Measurements from ENCODE around the gene CCDC187. TPM values are rescaled to one million over a fixed set of nuclear protein-coding genes. Genes with fewer than 3 reads are reported as not detected.
"Not testable (repeated sequence)": the region's sequence is repeated elsewhere in the genome, so short reads cannot be mapped to it uniquely, and the experiment has no call there.

CCDC187 gene
- total and polyA plus RNA-seq, 4 donors = not detected

DNA sequence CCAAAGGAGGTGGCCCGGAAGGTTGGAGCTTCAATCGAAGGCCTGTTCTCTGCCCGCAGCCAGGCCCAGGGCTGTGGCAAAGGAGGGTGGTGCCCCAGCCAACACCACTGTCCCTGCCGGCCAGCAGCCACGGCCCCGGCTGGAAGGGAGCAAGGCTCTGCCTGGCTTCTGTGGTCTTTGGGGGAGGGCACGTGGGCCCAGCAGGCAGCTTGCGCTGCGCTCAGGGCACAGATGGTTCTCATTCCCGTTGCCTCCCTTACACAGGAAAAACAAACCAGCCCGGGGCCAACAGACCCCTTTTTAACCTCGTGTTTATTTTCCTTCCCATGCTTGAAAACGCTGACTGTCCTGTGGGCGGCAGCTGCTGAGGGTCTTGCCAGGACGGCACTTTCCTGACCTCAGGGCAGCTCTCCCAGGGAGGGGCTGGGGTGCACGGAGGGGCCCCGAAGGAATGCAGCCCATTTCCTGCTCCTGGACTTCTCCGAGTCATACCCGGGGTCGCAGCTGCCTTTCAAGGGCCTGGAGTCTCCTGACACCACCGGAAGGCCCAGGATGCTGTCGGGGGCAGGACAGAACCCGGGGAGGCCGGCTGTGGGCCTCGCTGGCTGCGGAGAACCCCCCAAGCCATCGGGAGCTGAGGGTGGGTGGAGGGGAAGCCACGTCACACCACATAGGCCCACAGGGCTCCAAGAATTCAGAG is 22.3 kb upstream of the CCDC187 start:
- intact Hi-C loops (cut with DNase I) = loop anchor here in 1 of 2 donors (5.0 kb wide), 1 partner anchor 36 kb away; the partner anchor contains the start of gene DNLZ
- 35 to 48% methylated on average over 27 to 28 of the region's 28 CpGs for WGBS, 2 donors
- Histone ChIP-seq H3K27me3 (ENCODE audit: control insufficient read depth in 1 of 2, insufficient read depth in 2 of 2, low read length in 1 of 2) (no peaks in the 10 kb centered on the region), H3K27ac (ENCODE audit: low read depth in 1 of 2, low read length in 2 of 2) (peak overlapping the region in 1 of 2 donors; percentile 2), H3K9me3 (ENCODE audit: control insufficient read depth, low read length) (no peaks in the 10 kb centered on the region), H3K4me3 (ENCODE audit: low read length in 2 of 2) (no peak overlapping the region), H3K36me3 (ENCODE audit: control insufficient read depth in 1 of 2, insufficient read depth in 2 of 2, low read length in 1 of 2) (no peaks in the 10 kb centered on the region), H3K4me1 (ENCODE audit: control insufficient read depth in 1 of 2, insufficient read depth in 2 of 2, low read length in 2 of 2) (no peaks in the 10 kb centered on the region)
- no peak for DNase-seq
- no peak for ATAC-seq (ENCODE audit: low FRiP score)

DNA sequence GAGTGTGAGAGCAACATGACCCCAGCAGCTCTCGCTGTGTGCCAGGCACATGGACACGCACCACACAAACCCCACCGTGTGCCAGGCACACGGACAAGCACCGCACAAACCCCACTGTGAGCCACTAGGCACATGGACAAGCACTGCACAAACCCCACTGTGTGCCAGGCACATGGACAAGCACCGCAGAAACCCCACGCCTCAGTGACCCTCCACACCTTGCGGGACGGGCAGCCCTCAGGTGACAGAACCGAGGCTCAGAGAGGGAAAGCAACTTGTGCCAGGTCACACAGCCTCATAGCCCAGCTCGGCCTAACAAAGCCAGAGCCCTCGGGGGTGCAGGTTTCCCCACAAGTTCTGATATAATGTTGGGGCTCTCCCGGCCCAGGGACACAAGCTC is 21.5 kb upstream of the CCDC187 start:
- intact Hi-C loops (cut with DNase I) = loop anchor here in 1 of 2 donors (5.0 kb wide), 1 partner anchor 37 kb away; the partner anchor contains the start of gene DNLZ
- Histone ChIP-seq H3K4me1 (ENCODE audit: control insufficient read depth in 1 of 2, insufficient read depth in 2 of 2, low read length in 2 of 2) (no peaks in the 10 kb centered on the region), H3K27me3 (ENCODE audit: control insufficient read depth in 1 of 2, insufficient read depth in 2 of 2, low read length in 1 of 2) (no peaks in the 10 kb centered on the region), H3K4me3 (ENCODE audit: low read length in 2 of 2) (no peak overlapping the region), H3K9me3 (ENCODE audit: control insufficient read depth, low read length) (no peaks in the 10 kb centered on the region), H3K36me3 (ENCODE audit: control insufficient read depth in 1 of 2, insufficient read depth in 2 of 2, low read length in 1 of 2) (no peaks in the 10 kb centered on the region), H3K27ac (ENCODE audit: low read depth in 1 of 2, low read length in 2 of 2) (no peak overlapping the region)
- DNase-seq (no peak), ATAC-seq (ENCODE audit: low FRiP score) (no peak)
- WGBS, 2 donors = 94 to 95% methylated on average over 13 of the region's 13 CpGs

DNA sequence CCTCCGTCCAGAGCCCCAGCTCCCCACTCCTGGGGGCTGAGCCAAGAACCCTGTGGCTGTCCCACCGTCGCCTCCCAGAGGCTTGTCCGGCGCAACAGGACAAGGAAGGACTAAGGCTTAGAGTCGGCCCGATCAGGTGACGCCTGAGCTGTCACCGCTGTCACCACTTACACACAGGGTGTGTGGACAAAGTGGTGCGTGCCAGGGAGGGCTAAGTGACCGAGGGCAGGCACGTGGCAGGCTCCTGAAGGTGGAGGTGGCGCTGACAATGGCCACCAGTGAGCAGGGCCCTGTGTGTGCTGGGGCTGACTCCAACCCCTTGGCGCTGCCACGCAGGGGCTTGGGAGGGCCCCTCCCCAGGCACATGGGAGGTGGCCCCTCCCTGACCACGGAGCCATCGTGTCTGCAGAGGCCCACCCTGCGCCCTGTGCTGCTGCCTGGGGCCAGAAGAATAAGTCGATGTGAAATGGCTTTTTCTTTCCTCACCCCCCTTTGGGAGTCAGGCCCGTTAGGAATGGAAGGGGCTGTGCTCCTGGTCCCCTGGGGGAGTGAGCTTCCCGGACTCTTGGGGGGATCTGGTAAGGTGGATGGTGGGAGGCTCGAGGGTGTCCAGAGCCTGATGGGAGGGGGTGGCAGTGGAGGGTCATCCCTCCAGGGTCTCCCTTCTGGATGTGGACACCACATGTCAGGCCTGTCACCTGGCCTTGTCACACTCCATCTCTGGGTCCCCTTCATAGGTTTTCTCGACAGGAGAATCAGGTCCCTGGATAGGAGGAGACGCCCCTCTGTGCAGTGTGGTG is 20.8 kb upstream of the CCDC187 start:
- Histone ChIP-seq H3K36me3 (ENCODE audit: control insufficient read depth in 1 of 2, insufficient read depth in 2 of 2, low read length in 1 of 2) (no peaks in the 10 kb centered on the region), H3K27ac (ENCODE audit: low read depth in 1 of 2, low read length in 2 of 2) (no peak overlapping the region), H3K27me3 (ENCODE audit: control insufficient read depth in 1 of 2, insufficient read depth in 2 of 2, low read length in 1 of 2) (no peaks in the 10 kb centered on the region), H3K4me1 (ENCODE audit: control insufficient read depth in 1 of 2, insufficient read depth in 2 of 2, low read length in 2 of 2) (no peaks in the 10 kb centered on the region), H3K9me3 (ENCODE audit: control insufficient read depth, low read length) (no peaks in the 10 kb centered on the region), H3K4me3 (ENCODE audit: low read length in 2 of 2) (no peak overlapping the region)
- ATAC-seq (ENCODE audit: low FRiP score) (no peak), DNase-seq (no peak)
- 68 to 79% methylated on average over 23 to 24 of the region's 24 CpGs for WGBS, 2 donors
- intact Hi-C loops (cut with DNase I) = loop anchor here in 1 of 2 donors (5.0 kb wide), 1 partner anchor 38 kb away; the partner anchor contains the start of gene DNLZ

DNA sequence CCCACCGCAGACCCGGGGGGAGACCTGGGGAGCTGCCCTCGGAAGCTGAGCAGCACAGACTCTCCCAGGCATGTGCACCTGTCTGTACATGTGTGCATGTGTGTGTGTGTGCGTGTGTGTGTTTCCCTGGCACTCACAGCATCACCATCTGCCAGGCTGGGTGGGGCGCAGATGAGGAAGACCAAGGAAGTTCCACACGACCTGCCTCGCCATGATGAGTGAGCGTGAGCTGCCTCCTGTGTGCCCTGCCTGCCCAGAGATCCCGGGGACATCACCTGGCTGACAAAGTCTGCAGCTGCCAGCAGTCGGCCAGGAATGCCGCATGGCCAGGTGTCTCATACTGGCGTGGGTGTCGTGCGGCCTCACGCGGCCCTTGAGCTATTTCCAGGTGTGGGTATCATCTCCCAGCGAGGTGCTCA is 19.5 kb upstream of the CCDC187 start:
- Histone ChIP-seq H3K4me3 (ENCODE audit: low read length in 2 of 2) (no peak overlapping the region), H3K27me3 (ENCODE audit: control insufficient read depth in 1 of 2, insufficient read depth in 2 of 2, low read length in 1 of 2) (no peaks in the 10 kb centered on the region), H3K36me3 (ENCODE audit: control insufficient read depth in 1 of 2, insufficient read depth in 2 of 2, low read length in 1 of 2) (no peaks in the 10 kb centered on the region), H3K4me1 (ENCODE audit: control insufficient read depth in 1 of 2, insufficient read depth in 2 of 2, low read length in 2 of 2) (no peaks in the 10 kb centered on the region), H3K27ac (ENCODE audit: low read depth in 1 of 2, low read length in 2 of 2) (no peak overlapping the region), H3K9me3 (ENCODE audit: control insufficient read depth, low read length) (no peaks in the 10 kb centered on the region)
- DNase-seq = no peak
- intact Hi-C loops (cut with DNase I) = no loop called here
- ATAC-seq (ENCODE audit: low FRiP score) = no peak
- 89% methylated on average over 17 of the region's 17 CpGs for WGBS, 2 donors

DNA sequence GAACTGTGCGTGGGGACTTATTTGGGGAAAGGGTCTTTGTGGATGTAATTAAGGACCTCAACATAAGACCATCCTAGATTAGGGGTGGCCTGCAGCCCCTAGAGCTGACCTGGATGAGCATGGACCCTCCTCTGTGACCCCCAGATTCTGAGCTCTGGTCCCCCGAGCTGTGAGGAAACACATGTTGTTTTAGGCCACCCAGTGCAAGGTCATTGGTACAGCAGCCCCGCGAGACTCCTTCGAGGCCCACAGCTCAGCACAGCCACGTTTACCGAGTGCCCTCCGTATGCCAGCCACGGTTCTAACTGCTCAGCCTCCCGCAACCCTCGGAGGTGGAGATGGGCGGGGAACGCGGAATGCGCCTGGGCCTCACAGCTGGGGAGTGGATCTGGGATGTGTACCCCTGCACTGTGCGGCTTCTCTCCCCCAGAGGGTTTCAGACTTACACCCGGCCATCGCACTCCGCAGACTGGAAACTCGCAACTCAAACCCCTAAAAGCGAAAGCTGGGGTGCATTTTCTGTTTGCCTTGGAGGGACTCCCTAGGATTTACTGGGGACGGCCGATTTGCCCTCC is 18.9 kb upstream of the CCDC187 start:
- Histone ChIP-seq H3K4me1 (ENCODE audit: control insufficient read depth in 1 of 2, insufficient read depth in 2 of 2, low read length in 2 of 2) (no peaks in the 10 kb centered on the region), H3K36me3 (ENCODE audit: control insufficient read depth in 1 of 2, insufficient read depth in 2 of 2, low read length in 1 of 2) (no peaks in the 10 kb centered on the region), H3K9me3 (ENCODE audit: control insufficient read depth, low read length) (no peaks in the 10 kb centered on the region), H3K27me3 (ENCODE audit: control insufficient read depth in 1 of 2, insufficient read depth in 2 of 2, low read length in 1 of 2) (no peaks in the 10 kb centered on the region), H3K27ac (ENCODE audit: low read depth in 1 of 2, low read length in 2 of 2) (no peak overlapping the region), H3K4me3 (ENCODE audit: low read length in 2 of 2) (no peak overlapping the region)
- intact Hi-C loops (cut with DNase I) = no loop called here
- 75 to 86% methylated on average over 23 of the region's 23 CpGs for WGBS, 2 donors
- DNase-seq (no peak), ATAC-seq (ENCODE audit: low FRiP score) (no peak)

DNA sequence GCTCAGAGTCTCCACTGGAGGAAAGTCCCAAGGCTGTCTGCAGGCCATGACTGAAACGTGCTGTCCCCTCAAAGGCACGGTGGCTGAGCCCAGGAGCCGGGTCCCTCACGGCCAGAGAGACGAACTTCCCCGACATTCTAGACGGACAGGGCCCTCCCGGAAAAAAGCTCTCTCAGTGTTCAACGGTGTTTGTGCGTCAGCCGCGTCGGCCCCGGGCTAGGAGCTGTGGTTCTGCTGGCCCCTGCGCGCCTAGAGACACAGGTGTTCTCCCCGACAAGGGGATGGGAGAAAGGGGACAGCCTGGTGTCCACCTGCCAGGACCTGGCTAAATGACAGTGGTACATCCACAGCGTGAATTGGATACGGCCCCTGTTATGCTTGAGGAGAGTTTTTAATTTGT is 17.7 kb upstream of the CCDC187 start:
- H3K9me3 ChIP-seq (ENCODE audit: control insufficient read depth, low read length) = no peaks in the 10 kb centered on the region
- no peak for ATAC-seq (ENCODE audit: low FRiP score)
- H3K4me1 ChIP-seq (ENCODE audit: control insufficient read depth in 1 of 2, insufficient read depth in 2 of 2, low read length in 2 of 2) = no peaks in the 10 kb centered on the region
- intact Hi-C loops (cut with DNase I) = no loop called here
- no peak overlapping the region for H3K4me3 ChIP-seq (ENCODE audit: low read length in 2 of 2)
- 82 to 86% methylated on average over 19 of the region's 19 CpGs for WGBS, 2 donors
- H3K27ac ChIP-seq (ENCODE audit: low read depth in 1 of 2, low read length in 2 of 2) = no peak overlapping the region
- H3K36me3 ChIP-seq (ENCODE audit: control insufficient read depth in 1 of 2, insufficient read depth in 2 of 2, low read length in 1 of 2) = no peaks in the 10 kb centered on the region
- no peaks in the 10 kb centered on the region for H3K27me3 ChIP-seq (ENCODE audit: control insufficient read depth in 1 of 2, insufficient read depth in 2 of 2, low read length in 1 of 2)
- DNase-seq = no peak

DNA sequence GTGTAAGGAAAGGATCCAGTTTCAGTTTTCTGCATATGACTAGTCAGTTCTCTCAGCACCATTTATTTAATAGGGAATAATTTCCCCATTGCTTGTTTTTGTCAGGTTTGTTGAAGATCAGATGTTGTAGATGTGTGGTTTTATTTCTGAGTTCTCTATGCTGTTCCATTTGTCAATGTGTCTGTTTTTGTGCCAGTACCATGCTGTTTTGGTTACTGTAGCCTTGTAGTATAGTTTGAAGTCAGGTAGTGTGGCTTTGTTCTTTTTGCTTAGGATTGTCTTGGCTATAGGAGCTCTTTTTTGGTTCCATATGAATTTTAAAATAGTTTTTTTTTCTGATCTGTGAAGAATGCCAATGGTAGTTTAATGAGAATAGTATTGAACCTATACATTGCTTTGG is 17.1 kb upstream of the CCDC187 start:
- H3K4me3 ChIP-seq (ENCODE audit: low read length in 2 of 2); H3K36me3 ChIP-seq (ENCODE audit: control insufficient read depth in 1 of 2, insufficient read depth in 2 of 2, low read length in 1 of 2); H3K27me3 ChIP-seq (ENCODE audit: control insufficient read depth in 1 of 2, insufficient read depth in 2 of 2, low read length in 1 of 2); intact Hi-C loops (cut with DNase I); H3K9me3 ChIP-seq (ENCODE audit: control insufficient read depth, low read length); H3K4me1 ChIP-seq (ENCODE audit: control insufficient read depth in 1 of 2, insufficient read depth in 2 of 2, low read length in 2 of 2); ATAC-seq (ENCODE audit: low FRiP score); DNase-seq; H3K27ac ChIP-seq (ENCODE audit: low read depth in 1 of 2, low read length in 2 of 2): not testable (repeated sequence)

DNA sequence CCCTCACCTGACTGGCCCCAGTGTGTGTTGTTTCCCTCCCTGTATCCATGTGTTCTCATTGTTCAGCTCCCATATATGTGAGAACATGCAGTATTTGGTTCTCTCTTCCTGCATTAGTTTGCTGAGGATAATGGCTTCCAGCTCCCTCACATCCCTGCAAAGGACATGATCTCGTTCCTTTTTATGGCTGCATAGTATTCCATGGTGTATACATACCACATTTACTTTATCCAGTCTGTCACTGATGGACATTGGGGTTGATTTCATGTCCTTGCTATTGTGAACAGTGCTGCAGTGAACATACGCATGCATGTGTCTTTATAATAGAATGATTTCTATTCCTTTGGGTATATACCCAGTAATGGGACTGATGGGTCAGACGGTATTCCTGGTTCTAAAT is 16.1 kb upstream of the CCDC187 start:
- H3K27ac ChIP-seq (ENCODE audit: low read depth in 1 of 2, low read length in 2 of 2); H3K4me3 ChIP-seq (ENCODE audit: low read length in 2 of 2); H3K27me3 ChIP-seq (ENCODE audit: control insufficient read depth in 1 of 2, insufficient read depth in 2 of 2, low read length in 1 of 2); H3K36me3 ChIP-seq (ENCODE audit: control insufficient read depth in 1 of 2, insufficient read depth in 2 of 2, low read length in 1 of 2); DNase-seq; ATAC-seq (ENCODE audit: low FRiP score); intact Hi-C loops (cut with DNase I); H3K9me3 ChIP-seq (ENCODE audit: control insufficient read depth, low read length); H3K4me1 ChIP-seq (ENCODE audit: control insufficient read depth in 1 of 2, insufficient read depth in 2 of 2, low read length in 2 of 2): not testable (repeated sequence)
- WGBS, 2 donors = 90 to 93% methylated on average over 3 of the region's 3 CpGs
